Measurements from ENCODE around the gene ZNF148.

ZNF148 gene

DNA sequence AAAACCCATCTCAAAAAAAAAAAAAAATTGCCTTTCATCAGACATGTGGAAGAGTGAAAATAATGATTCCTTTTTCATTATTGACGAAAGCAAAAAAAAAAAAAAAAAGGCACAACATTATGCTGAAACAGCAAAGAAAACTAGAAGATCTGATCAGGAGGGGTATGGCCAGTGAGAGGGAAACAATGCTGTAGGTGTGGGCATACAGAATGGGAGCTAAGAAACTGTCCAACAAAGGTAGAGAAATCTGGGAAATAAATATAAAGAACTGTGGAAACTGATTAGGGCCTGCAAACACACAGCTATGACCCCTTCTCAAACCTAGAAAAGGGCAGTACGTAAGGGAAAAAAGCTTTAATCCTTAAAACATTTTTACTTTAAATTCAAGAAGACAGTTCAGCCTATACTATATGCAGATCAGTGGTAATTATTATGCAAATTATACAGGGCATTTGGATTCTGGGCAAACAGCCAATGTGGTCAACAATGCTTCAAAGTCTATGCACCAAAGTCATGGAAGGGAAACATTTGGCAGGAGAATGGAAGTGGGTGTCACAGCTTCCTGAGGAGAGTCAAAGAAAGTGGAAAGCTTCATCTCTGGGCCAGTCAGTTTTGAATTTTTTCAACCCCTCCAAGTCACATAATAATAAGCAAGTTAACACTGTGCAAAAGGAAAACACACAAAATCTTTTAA lies 94.3 kb downstream of the ZNF148 start:
- no peak for DNase-seq (ENCODE audit: low spot score)

DNA sequence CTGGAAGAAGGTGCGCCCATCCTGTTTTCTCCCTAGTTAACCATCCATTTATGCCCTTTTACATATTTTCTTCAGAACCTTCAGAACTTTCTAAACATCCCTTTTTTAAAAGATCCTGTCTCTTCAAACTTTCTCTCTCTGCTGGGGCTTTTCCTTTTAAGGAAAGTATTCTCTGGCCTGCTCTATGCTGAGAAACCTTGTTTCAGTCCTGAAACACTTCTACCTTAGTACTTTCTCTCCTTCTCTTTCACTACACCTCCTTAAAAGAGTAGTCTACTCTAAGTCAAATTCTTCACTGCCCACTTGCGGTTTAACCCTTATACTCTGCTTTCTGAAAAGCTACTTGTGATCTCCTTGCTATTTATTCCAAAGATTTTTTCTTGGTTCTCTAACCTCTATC lies 97.0 kb downstream of the ZNF148 start:
- no peak for DNase-seq (ENCODE audit: low spot score)

DNA sequence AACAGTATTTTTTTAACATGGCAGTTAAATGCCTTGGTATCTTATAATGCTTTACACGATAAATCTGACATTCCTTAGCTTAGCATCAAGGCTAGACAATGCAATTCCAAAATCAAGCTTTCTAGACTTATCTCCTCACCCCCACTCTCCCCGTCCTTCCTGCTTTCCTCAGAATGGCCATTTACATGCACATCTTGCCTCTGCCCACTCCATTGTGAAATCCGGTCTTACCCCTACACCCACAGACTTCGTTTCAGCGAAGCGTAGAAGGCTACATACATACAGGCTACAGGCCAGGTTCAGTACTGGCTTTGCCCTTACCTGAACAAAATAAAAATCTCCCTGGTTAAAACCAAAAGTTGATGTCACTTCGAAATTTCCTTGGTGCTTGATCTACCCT lies 104.0 kb downstream of the ZNF148 start:
- DNase-seq (ENCODE audit: low spot score): no peak

DNA sequence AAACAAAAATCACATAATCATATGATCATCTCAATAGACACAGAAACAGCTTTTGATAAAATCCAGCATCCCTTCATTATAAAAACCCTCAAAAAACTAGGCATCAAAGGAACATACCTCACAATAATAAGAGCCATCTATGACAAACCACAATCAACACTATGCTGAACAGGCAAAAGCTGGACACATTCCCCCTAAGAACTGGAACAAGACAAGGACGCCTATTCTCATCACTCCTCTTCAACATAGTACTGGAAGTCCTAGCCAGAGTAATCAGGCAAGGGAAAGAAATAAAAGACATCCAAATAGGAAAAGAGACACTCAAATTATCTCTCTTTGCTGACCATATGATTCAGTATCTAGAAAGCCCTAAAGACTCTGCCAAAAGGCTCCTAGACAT lies 107.7 kb downstream of the ZNF148 start:
- DNase-seq (ENCODE audit: low spot score): no peak

DNA sequence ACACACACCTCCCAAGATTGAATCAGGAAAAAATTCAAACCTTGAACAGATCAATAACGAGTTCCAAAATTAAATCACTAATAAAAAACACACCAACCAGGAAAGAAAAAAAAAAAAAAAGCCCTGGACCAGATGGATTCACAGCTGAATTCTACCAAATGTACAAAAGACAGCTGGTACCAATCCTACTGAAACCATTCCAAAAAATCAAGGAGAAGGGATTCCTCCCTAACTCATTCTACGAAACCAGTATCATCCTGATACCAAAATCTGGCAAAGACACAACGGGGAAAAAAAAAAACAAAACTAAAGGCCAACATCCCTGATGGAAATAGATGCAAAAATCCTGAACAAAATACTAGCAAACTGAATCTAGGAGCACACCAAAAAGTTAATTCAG lies 108.2 kb downstream of the ZNF148 start:
- DNase-seq (ENCODE audit: low spot score): no peak

DNA sequence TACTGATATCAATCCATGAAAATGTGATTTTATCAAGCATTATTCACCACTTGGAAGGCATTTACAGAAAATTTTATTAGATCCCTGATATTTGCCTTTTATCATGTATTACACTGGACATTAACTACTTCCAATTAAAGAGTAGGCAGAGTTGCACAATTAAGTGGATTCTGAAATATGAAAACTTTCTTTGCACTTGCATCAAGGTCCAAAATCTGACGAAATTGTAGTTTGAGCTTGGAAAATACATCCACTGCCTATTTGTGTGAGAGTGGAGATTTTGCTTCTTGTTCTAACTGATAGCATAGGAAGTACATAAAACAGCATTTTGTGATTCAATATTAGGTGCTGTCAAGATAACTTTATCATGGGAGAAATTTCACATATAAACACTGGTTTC lies 113.0 kb downstream of the ZNF148 start:
- DNase-seq (ENCODE audit: low spot score): no peak

DNA sequence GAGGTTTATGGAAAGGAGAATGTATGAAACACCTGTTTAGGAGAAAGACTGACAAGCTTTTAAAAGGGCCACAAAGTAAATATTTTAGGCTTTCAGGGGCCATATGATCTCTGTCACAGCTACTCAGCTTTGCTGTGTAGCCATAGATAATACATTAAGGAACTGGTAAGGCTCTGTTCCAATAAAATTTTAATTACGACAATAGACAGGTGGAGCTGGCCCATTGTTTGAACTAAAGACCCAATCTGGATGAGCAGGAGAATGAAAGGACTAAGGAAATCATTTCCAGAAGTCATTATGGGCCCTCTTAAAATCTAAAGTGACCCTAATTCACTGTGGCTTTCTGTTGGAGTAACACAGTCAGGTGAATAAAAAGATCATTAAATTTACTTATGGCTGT lies 114.1 kb downstream of the ZNF148 start:
- DNase-seq (ENCODE audit: low spot score): no peak

DNA sequence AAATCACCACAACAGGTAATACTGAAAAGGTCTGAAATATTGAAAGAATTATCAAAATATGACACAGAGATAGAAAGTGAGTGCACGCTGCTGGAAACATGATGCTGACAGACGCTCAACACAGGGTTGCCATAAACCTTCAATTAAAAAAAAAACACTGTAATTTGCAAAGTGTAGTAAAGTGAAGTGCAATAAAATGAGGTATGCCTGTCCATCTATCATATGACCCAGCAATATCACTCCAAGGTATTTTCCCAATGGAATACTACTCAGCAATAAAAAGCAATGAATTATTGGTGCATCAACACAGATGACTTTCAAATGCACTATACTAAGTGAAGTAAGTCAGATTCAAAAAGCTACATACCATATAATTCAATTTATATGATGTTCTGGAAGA lies 115.0 kb downstream of the ZNF148 start:
- DNase-seq (ENCODE audit: low spot score): no peak

DNA sequence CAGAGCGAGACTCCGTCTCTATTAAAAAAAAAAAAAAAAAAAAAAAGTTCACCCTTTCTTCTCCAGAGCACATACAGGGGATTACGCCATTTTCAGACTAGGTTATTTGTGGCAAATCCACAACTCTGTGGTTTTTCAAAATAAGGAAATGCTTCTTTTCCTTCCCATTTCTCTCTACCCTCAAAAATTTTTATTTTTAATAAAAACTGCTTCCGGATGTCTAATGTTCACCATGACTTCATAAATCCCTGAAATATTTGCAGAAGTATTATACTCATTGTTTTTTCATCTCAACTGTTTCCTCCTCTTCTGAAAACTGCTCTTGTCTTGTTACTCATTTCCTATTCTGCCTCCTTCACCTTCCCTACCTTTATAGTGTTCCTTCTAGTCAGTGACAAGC lies 117.6 kb downstream of the ZNF148 start:
- DNase-seq (ENCODE audit: low spot score): no peak

DNA sequence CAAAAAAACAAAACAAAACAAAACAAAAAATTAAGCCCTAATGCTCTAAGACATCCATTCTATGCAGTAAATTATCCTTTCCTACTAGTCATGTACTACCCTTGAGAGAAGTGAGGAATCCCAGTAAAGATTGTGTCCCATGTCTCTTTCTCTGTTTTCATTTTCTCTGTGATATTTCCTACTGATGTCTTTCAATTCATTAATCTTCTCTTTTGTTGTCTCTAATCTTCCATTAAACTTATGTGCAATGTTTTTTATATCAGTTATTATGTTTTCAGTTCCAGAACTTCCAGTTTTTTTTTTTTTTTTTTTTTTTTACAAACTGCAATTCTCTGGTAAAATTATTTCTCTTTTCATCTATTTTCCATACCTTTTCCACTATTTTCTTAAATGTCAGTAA lies 118.5 kb downstream of the ZNF148 start:
- no peak for DNase-seq (ENCODE audit: low spot score)

DNA sequence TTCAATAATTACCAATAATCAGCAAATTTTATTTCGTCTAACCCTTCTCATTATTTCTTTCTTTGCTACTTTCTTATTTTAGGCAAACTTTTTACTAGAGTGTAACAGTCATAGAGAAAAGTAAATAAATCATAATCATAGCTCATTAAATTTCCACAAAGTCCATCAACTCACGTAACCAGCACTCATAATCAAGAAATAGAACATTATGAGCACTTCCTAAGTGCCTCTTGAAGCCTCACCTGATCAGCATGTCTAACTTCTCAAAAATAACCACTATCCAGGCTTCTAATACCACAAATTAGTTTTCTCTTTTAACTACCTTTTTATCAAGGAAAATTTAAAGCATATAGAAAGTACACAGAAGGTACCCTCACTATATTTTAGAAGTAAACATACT lies 124.2 kb downstream of the ZNF148 start:
- no peak for DNase-seq (ENCODE audit: low spot score)

DNA sequence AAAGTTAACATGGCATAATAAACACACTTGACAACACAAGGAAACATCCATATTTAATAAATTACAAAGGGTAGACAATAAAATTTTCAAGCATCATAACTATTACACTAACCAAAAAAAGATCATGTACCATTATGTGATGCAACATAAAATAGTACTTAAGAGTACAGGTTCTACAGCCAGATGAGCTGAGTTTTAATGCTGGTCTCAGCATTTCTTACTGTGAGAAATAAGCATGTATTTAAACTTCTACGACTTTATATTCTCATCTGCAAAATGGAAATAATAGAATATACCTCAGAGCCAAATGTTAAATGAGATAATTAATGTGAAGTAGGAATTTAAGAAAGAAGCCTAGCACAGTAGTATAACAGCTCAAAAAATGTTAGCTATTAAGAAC lies 128.9 kb downstream of the ZNF148 start:
- DNase-seq (ENCODE audit: low spot score): no peak

DNA sequence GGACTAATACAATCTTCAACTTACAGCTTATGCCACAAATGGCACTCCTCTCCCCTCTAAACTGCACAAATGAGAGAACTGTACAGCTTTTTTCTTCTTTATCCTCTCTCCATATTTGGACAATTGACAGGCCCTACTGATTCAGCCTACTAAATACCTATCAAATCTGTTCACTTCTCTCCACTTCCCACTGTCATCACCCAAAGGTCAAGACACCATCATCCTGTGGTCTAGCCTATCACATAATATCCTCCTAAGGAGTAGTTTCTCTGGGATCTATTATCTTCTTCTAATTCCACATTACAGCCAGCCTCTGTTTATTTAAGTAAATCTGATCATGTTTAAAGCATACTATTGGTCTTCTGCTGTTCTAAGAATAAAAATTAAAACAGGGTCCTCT lies 129.6 kb downstream of the ZNF148 start:
- DNase-seq (ENCODE audit: low spot score): no peak

DNA sequence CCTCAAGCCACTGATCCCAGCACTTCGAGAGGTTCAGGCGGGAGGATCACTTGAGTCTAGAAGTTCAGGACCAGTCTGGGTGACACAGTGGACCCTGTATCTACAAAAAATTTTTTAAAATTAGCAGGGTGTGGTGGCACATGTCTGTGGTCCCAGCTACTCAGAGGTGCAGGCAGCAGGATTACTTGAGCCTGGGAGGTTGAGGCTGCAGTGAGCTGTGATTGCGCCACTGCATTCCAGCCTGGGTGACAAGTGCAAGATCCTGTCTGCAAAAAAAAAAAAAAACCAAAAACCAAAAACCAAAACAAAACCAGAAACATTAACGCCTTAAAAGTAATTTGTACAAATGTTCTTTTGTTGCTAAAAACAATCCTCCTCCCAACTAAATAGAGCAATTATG lies 134.6 kb downstream of the ZNF148 start:
- no peak for DNase-seq (ENCODE audit: low spot score)

DNA sequence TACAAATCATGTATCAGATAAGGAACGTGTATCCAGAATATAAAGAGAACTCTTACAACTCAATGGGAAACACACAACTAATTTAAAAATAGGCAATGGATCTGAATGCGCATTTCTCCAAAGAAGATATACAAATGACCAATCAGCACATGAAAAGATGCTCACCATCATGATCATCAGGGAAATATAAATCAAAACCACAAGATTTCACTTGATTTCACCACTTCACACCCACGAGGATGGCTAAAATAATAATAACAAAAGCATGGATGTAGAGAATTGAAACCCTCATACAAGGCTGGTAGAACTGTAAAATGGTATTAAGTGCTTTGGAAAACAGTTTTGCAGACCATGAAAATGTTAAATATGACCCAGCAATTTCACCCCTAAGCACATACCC lies 135.9 kb downstream of the ZNF148 start:
- DNase-seq (ENCODE audit: low spot score): no peak

DNA sequence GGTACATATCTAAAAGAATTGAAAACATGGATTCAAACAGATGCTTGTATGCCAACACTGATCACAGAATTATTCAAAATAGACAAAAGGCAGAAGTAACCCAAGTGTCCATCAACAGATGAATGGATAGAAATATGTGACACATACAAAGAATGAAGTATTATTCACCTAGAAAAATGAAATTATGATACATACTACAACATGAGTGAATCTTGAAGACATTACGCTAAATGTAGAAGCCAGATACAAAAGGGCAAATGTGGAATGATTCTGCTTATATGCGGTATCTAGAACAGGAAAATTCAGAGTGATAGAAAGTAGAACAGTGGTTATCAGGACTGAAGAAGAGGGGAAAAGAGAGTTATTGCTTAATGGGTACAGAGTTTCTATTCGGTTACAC lies 136.4 kb downstream of the ZNF148 start:
- no peak for DNase-seq (ENCODE audit: low spot score)

DNA sequence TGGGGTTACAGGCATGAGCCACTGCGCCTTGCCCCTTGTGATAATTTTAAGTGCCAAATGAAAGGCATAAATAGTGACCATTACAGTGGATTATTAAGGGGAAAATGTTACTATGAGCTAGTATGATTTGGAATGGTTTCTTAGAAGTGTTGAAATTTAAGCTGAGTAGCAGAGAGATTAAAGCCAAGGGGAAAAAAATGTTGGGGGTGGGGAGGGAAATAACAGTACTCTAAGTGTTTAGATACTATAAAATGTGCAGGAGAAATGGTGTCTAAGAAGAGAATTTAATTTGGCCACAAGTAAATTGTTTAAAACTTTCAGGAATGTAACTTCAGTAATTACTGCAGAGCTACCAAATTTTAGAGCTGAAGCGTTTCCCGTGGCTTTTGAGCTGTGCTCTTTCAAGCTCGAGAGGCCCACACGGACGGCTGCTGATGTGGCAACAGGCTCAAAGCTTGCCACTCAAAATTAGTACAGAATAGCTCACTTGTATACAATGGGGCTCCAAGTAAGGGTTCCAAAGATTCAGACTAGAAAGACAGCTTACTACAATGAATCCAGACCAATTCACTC lies 138.7 kb downstream of the ZNF148 start:
- no peak for DNase-seq (ENCODE audit: low spot score)

DNA sequence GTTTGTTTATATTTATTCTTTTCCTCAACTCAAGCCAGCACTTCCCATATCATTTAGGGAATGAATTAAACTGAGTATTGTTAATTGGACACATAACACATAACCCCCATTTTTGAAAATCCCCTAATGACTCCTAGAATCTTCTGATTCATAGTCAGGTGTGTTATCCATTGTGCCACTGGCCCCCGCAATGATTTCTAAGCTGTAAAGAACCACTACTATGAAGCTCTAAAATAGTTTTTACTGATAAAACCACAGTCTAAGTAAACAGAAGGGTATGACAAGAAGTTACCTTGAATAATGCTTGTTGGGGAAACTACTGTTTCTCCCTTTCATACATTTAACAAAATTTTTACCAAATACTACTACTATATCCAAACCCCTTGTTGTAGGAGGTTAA lies 140.3 kb downstream of the ZNF148 start:
- DNase-seq (ENCODE audit: low spot score): no peak

DNA sequence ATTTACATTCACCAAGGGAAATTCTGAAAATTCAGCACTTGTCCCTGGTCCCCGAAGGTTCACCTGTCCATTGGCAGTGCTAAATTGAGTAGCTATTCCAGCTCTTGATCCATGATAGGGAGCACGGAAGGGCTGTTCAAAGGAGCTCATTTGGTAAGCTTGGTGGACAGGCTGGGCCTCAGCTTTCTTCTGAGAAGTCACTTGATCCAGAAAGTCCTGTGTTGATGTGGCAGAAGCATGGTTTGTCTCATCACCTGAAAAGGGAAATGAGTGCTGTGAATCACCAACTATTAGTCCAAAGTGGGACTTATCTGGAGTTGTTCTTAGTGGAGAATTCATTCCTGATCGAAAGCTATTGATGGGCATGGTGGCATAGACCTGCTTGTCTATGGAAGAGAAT lies 142.7 kb downstream of the ZNF148 start:
- DNase-seq (ENCODE audit: low spot score): no peak

DNA sequence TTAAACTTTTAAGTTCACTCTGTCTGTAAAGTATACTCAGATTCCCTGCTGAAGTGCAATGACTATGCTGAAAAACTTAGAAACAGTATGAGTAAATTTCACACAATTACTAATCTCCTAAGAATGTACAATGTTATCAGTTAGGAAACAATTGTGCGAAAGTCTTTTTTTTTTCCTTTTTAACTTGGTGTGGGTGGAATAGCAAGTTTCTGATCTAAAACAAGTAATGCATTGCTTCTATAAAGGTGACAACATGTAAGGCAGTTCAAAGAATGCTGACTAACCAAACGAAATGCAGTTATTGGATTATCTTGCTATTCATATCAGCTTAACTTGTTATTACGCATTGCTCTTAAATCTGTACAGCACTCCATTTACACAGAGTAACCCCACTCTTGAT lies 143.2 kb downstream of the ZNF148 start:
- no peak for DNase-seq (ENCODE audit: low spot score)

DNA sequence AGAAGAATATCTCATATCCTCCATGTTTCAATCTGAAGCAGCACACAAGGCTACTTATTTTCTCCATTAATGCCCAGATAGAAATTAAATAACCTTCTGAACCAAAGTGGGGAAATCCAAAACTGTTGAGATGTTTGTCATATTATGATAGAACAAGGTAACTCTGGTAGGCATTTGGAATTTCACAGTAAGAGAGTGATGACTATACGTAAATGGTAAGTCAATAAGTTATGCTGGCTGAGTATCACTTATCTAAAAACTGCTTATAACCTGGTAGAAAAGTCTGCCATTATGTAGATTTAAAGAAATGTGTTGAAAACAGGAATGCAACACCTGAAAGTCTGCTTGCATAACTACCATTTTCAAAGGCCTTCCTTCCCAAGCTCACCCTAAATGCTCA lies 145.4 kb downstream of the ZNF148 start:
- DNase-seq (ENCODE audit: low spot score): no peak

DNA sequence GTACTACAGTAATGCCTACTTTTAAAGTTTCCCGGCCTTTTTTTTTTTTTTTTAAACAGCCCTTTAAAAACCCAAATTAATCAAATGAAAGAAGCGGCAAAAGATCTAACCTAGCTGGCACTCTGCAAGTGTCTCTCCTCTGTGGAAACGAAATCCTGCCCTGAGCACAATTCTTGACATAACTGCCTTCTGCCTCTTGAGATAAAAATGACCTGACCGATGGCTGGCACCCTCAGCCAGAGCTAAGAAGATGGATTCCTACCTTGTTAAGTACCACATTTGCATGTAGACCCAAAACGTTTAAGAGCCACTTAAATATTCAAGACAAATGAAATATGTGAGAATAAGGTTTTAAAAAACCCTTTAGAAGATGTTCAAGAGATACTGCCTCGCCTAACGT lies 146.0 kb downstream of the ZNF148 start:
- DNase-seq (ENCODE audit: low spot score): no peak

DNA sequence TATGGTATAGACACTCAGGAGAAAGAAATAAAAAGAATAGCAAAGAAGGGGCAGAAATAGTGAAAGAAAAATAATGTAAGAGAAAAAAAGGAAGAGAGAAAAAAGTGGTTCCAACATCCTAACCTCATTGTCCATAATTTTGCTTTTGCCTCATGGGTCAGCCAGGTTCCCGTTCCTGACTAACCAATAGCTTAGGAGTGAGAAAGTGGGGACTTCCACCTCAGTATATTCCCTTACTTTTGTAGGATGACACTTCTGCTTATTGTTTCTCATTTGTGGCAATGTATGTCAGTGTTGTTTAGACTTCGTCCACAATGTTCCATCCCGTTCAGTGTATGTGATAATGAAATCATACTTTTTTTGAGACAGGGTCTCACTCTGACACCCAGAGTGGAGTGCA lies 153.3 kb downstream of the ZNF148 start:
- DNase-seq (ENCODE audit: low spot score): no peak

DNA sequence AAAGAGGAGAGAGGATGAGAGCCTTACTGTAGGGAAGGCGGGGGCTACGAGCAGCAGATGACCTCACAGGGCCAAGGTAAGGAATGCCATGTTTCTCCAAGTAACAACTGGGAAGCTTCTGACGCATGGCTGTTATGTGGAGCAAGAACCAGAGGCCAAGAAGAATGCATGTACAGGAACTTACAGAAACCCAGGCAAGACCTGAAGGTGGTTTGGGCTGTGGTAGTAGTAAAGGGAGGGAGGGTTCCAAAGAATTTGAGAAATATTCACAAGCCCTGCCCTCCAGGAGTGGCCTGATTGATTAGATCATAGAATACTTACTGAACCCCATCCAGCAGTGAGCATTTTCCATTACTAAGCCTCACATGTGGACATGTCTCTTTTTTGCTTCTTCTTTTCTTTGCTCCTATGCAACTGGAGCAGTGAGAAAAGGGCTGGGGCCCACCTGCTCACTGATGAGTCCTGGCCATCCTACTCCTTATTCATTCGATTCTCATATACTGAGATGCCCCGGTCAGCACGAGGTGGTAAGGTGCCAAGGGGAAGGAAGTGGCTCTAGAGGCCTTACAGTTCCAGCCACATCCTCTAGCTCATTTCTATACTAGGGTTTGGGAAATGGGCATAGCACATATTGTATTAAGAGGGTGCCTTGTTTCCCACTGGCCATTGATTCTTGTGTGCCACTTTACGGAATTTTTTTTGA lies 154.2 kb downstream of the ZNF148 start:
- DNase-seq (ENCODE audit: low spot score): no peak

All from hematopoietic multipotent progenitor cell treated with erythropoietin and hydrocortisone succinate and interleukin-3 and kit ligand, for 17 days (in vitro differentiated cells).